HUDEP-2 (cell line): ENCODE measurements around the gene HSD17B1.

ENCODE experiments used
- DNase-seq, 76 experiments: peaks; one replicate each; lab custom pipeline; 2025; ENCODE audit not compliant: unreplicated experiment in 76 of 76; lab: John Stamatoyannopoulos, UW

HSD17B1 gene

DNA sequence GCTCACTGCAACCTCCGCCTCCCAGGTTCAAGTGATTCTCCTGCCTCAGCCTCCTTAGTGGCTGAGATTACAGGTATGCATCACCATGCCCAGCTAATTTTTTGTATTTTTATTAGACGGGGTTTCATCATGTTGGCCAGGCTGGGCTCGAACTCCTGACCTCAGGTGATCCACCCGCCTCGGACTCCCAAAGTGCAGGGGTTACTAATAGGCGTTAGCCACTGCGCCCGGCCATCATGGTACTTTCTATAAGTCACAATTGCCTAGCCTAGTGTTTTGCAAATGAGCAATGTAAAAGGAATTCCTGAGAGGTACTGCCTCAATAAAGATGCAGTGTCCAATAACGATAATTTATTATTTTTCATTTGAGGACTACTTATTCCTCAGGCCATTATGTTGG, 38.7 kb downstream of the HSD17B1 start:
- no peak for DNase-seq

DNA sequence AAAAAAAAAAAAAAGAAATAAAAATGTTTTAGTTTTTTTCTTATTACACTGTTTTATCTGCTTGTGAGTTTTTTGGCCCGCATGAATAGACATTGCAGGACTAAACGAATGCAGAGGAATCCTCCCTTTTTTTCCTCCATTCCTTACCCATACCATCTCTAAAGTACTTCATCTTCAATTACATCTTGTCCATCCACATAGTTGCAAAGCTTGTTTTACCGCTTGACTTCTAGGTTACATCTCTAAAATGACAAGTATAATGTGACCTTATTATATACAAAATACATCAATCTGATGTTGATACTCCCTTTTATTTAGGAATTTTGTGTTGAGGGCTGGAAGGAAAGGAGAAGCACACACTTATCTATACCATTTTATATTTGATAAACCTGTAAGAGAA, 43.7 kb downstream of the HSD17B1 start:
- DNase-seq, result no peak

DNA sequence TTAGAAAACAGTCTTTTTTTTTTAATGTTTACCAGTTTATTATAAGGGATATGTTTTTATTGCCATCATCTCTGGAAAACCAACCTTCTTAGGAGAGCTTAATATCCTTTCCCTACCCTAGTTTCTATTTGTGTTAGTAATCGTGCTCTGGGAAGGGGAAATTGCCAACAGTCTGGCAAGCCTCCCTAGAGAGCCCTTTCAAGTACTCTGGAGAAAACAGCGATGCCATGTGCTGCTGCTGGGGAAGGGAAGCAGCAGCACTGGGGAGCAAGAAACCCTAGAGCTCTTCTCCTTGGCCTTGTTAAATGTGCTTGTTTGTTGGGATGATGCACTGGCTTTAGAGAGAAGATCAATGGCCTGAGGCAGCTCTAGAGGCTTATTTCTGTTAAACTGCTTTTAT, 46.2 kb downstream of the HSD17B1 start:
- DNase-seq, result no peak

DNA sequence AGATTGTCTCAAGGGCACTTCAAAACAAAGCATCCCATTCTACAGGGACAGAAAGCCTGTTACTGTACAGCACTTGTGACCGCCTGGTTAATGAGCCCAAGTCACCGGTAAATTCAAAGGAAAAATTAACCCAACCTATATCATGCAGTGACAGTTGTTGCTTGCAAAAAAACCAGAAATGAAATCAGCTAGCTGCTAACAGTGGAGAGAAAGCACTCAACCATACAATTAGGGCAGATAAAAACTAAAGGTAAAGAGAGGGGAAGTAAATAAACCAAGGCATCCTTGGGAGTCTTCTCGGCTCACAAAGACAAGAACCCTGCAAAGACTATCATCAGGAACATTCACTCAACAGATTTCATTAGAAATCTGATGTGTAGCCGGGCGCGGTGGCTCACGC, 50.6 kb downstream of the HSD17B1 start:
- DNase-seq, result no peak
